Kidney capillary endothelial cell (primary cell): ENCODE data around the gene KPNA5.
"Not testable (repeated sequence)": the region's sequence is repeated elsewhere in the genome, so short reads cannot be mapped to it uniquely, and the experiment has no call there.

Experiments used
- DNase-seq: peaks from one replicate; pipeline ENCODE4 v3.0.0-alpha.2; 2018; ENCODE audit warnings: low spot score

The KPNA5 gene

GRCh38 chr6:116680880-116681672, at the start of gene KPNA5:
TSS of gene KPNA5 (plus strand) at chr6:116681211. CDS start at chr6:116681335, 124 bp downstream.
- DNase-seq, result peak; percentile 85

DNA sequence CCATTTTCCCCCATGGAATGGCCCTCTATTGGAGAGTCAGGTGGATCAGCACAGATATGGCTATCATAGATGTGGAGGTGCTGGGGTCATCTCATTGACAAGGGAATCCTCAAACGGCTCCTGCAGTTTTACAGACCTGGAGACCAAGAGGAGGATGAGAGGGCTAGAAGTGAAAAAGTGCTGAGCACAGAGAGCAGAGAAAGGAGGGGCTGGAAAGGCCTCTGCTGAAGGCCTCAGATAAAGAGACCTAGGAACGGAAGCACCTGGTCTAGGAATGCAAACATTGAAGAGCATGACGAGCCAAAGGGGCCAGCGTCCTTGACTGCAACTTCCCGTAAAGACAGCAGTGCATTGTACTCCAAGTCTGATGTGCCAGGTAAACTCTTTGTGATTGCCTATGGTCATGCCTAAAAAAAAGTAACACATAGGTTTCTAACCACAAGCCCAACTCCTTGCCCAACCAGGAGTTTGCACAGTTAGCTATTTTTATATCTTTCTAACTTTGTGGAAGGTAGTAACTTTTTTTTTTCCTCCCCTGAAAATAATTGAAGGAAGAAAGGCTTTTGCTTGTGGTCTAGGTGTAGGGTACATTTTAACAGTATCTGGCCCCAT, 49.5 kb upstream of the KPNA5 start:
- peak; percentile 51 for DNase-seq

- DNase-seq, result no peak
These were observed 47.3 kb upstream of the KPNA5 start for GRCh38 chr6:116633685-116634084.

DNA sequence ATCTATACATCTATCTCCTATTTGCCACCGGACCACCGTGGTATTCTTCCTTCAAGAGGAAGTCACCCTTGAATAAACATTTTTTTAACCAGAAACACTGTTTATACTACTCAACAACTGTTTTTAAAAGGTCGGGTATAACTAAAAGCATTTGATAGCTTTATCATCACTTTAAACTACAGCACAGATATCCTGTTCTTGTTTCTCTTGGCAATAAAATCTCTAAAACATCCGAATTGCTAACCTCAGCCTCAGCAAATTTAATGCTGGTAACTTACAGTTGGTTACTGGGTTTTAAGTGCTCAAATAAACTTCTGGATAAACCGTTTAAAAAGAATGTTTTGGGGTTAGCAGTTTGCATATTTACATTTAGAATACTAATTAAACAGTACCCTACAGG, 32.9 kb upstream of the KPNA5 start:
- no peak for DNase-seq

DNA sequence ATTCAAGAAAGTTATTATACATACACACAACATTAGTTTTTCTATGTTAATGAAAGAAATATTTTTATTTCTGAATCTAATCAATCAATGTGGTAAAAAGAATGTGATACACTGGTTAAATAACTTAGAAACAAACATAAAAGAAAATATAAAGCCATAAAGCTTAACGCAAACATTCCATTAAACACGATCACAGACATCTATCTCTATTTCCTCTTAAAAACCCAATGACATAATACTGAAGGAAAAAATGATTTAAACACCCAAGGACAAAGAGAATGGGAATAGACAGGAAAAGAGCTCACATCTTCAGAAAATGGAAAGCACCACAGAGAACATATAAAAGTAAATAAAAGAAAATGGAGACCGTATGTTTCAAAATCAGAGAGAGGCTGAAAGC, 31.9 kb upstream of the KPNA5 start:
- DNase-seq, result no peak

DNA sequence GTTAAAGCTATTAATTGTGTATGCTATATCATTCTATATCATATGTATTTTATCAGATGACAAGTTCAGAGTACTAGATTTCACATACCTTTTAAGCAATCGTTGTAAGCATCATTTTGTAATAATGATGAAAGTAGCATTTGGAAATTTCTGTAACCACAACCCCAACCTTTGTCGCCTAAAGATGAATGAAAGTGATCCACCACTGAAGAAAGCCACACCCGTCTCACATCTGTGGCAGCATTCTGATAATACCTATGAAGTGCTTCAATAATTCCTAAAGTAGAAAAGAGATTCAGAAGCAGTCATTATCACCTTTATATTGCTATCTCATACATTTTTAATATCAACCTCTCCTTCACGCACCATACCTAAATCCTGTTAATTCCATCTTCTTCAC, 29.1 kb upstream of the KPNA5 start:
- no peak for DNase-seq

DNA sequence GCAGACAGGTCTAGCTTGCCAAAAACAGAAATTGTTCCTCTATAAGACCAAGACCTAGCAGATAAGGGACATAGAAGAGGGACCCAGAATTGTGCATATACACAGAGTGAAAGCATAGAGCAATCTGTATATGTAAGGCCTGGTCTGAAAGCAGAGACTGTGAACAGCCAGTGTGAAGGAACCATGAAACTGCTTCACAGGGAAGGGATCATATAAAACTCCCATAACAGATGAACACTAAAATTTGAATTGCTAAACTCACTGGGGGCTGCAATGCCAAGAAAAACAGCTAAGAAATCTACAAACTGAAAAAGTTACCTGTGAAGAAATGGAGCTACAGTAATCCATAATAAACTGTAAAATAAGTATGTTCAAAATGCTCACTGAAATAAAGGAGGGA, 19.4 kb upstream of the KPNA5 start:
- no peak for DNase-seq

GRCh38 chr6:116662202-116662601, 18.8 kb upstream of the KPNA5 start:
- no peak for DNase-seq

GRCh38 chr6:116663308-116663707, 17.7 kb upstream of the KPNA5 start:
- no peak for DNase-seq

DNA sequence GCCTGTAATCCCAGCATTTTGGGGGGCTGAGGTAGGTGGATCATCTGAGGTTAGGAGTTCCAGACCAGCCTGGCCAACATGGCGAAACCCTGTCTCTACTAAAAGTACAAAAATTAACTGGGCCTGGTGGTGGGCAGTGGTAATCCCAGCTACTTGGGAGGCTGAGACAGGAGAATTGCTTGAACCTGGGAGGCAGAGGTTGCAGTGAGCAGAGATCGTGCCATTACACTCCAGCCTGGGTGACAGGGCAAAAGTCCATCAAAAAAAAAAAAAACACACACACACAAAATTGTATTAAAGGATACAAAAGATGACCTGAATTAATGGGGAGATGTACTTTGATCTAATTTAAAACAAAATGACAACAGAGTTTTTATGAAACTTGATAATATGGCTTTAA, 16.8 kb upstream of the KPNA5 start:
- DNase-seq, result not testable (repeated sequence)

GRCh38 chr6:116665464-116665863, 15.5 kb upstream of the KPNA5 start:
- no peak for DNase-seq

- no peak for DNase-seq
These were observed 14.1 kb upstream of the KPNA5 start for GRCh38 chr6:116666869-116667268.

DNA sequence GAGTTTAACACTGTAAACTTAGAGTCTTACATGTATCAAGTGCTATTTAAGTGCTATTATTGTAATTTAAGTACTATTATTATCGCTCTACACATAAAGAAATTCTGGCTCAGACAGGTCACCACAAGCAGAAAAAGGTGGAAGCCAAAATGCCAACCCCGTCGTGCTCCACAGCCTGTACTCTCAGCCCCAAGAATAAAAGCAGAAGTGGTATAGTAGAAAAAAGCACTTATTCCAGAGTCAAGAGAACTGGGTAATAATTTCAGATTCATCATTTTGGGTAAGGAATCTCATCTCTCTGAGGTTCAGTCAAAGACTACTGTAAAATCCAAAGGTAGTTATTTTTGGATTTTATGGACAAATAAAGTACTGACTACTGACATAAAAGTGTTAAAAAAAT, 13.4 kb upstream of the KPNA5 start:
- no peak for DNase-seq

- no peak for DNase-seq
These were observed 8.7 kb upstream of the KPNA5 start for GRCh38 chr6:116672306-116672705.

GRCh38 chr6:116676021-116676420, 5.0 kb upstream of the KPNA5 start:
- DNase-seq, result no peak

- no peak for DNase-seq
These were observed 1.3 kb downstream of the KPNA5 start for GRCh38 chr6:116682334-116682712.

DNA sequence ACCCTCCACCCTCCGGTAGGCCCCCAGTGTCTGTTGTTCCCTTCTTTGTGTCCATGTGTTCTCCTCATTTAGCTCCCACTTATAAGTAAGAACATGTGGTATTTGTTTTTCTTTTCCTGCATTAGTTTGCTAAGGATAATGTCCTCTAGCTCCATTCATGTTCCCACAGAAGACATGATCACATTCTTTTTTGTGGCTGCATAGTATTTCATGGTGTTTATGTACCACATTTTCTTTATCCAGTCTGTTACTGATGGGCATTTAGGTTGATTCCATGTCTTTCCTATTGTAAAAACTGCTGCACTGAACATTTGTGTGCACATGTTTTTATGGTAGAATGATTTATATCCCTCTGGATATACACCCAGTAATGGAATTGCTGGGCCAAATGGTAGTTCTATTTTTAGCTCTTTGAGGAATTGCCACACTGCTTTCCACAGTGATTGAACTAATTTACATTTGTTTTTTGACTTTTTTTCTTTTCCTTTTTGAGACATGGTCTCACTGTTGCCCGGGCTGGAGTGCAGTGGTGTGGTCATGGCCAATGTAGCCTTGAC, 4.5 kb downstream of the KPNA5 start:
- DNase-seq, result no peak

DNA sequence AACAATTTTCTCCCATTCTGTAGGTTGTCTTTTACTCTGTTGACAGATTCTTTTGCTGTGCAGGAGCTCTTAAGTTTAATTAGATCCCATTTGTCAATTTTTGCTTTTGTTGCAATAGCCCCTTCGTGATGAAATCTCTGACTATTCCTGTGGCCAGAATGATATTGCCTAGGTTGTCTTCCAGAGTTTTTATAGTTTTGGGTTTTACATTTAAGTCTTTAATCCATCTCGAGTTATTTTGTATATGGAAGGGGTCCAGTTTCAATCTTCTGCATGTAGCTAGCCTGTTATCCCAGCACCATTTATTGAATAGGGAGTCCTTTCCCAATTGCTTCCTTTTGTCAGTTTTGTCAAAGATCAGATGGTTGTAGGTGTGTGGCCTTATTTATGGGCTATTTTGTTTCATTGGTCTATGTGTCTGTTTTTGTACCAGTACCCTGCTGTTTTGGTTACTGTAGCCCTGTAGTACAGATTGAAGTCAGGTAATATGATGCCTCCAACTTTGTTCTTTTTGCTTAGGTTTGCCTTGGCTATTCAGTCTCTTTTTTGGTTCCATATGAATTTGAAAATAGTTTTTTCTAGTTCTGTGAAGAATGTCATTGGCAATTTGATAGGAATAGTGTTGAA, 5.6 kb downstream of the KPNA5 start:
- not testable (repeated sequence) for DNase-seq

- no peak for DNase-seq
These were observed 10.1 kb downstream of the KPNA5 start for GRCh38 chr6:116691154-116691553.

DNA sequence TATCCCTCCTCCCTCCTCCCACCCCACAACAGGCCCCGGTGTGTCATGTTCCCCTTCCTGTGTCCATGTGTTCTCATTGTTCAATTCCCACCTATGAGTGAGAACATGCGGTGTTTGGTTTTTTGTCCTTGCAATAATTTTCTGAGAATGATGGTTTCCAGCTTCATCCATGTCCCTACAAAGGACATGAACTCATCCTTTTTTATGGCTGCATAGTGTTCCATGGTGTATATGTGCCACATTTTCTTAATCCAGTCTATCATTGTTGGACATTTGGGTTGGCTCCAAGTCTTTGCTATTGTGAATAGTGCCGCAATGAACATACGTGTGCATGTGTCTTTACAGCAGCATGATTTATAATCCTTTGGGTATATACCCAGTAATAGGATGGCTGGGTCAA, 11.9 kb downstream of the KPNA5 start:
- DNase-seq, result not testable (repeated sequence)

DNA sequence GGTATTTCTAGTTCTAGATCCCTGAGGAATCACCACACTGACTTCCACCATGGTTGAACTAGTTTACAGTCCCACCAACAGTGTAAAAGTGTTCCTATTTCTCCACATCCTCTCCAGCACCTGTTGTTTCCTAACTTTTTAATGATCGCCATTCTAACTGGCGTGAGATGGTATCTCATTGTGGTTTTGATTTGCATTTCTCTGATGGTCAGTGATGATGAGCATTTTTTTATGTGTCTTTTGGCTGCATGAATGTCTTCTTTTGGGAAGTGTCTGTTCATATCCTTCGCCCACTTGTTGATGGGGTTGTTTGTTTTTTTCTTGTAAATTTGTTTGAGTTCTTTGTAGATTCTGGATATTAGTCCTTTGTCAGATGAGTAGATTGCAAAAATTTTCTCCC, 12.3 kb downstream of the KPNA5 start:
- DNase-seq, result not testable (repeated sequence)

- DNase-seq, result no peak
These were observed 14.4 kb downstream of the KPNA5 start for GRCh38 chr6:116695401-116695800.

DNA sequence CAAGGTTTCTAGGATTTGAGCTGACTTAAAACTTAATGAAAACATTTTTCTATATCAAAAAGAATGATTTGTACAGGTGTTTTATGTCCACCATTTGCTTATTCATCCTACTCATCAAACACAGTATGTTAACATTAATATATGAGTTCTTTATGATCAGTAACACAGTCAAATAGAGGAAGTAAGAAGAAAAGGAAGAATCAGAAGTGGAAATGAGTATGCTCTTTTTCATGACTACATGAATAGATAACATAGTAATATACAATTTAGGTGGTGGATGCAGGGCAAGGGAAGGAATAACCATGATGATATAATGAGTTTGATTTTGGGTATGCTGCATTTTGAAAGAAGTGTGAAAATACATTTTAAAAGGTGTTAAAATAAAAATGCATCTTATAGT, 16.5 kb downstream of the KPNA5 start:
- DNase-seq, result no peak
